IPS-18a (cell line): Measurements from ENCODE around the gene ZNF784.

ENCODE experiments used
- H3K27ac ChIP-seq: one replicate; pipeline ENCODE4 v1.5.1; 2013; ENCODE audit warnings: low read length
- H3K27me3 ChIP-seq: one replicate; pipeline ENCODE4 v1.6.1; 2013; ENCODE audit warnings: mild to moderate bottlenecking, low read length; ENCODE audit not compliant: control insufficient read depth, insufficient read depth
- H3K36me3 ChIP-seq: one replicate; pipeline ENCODE4 v1.6.1; 2013; ENCODE audit warnings: low read depth, low read length; ENCODE audit not compliant: control insufficient read depth
- H3K4me1 ChIP-seq: one replicate; pipeline ENCODE4 v1.6.1; 2013; ENCODE audit warnings: low read depth, low read length; ENCODE audit not compliant: control insufficient read depth
- H3K4me3 ChIP-seq: one replicate; pipeline ENCODE4 v1.5.1; 2013; ENCODE audit warnings: low read length
- H3K9ac ChIP-seq: one replicate; pipeline ENCODE4 v1.6.1; 2013; ENCODE audit warnings: mild to moderate bottlenecking, low read length, moderate library complexity
- H3K9me3 ChIP-seq: one replicate; pipeline ENCODE4 v1.6.1; 2013; ENCODE audit warnings: low read depth, low read length; ENCODE audit not compliant: control insufficient read depth

Gene ZNF784, protein sequence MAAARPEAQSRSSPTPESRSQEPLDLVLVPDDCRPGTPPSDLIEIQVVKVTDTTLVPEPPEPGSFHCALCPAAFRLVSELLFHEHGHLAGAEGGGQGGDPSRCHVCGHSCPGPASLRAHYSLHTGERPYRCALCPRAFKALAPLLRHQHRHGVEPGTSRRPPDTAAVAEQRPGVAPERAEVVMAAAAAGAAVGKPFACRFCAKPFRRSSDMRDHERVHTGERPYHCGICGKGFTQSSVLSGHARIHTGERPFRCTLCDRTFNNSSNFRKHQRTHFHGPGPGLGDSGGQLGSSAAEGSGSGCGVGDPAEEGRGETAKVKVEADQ

DNA sequence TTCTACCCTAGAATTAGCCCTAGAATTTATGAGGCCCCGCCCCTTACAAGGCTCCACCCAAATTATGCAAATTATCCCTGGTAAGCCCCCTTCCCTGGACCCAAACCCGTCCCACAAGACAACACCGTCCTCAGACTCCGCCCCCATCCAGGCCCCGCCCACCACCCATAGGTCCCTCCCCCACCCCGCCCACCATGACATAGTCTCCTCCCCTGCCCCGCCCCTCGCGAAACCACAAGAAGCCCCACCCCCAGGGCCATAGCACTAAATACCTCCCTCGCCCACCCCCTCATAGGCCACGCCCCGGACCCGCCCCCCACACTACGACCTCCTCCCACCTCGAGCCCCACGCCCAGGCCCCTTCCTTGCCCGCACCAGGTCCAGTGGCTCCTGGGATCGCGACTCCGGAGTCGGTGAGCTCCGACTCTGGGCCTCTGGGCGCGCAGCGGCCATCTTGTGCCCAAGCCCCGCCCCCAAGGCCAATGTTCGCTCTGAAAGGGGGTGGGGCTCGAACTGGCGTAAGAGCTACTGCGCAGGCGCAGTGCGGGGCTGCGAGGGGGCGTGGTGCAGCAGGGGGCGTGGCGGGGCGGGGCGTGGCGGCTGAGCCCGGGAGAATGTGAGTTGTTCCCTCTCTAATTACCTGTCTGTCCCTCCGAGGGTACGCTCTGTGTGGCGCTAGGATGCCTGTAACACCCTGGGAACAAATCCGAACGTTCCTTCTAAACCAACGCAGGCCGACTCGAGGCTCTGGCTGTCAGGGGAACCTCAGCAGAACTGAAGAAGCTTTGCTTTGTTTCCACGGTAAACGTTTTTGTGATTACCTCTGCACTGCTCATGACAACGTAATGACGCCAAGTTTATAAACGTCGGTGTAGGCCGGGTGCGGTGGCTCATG lies at the start of gene ZNF784:
ZNF784 (minus strand) TSS at position 458 of the 895 bp plus-strand sequence; CDS start at position 453, 5 bp downstream.
- Histone ChIP-seq H3K36me3 (no peaks in the 10 kb centered on the region), H3K9me3 (no peaks in the 10 kb centered on the region), H3K9ac (peak within 1 kb of the TSS; percentile 49), H3K4me1 (no peaks in the 10 kb centered on the region), H3K27ac (peak within 1 kb of the TSS; percentile 21), H3K4me3 (peak within 1 kb of the TSS; percentile 64), H3K27me3 (no peaks in the 10 kb centered on the region)

DNA sequence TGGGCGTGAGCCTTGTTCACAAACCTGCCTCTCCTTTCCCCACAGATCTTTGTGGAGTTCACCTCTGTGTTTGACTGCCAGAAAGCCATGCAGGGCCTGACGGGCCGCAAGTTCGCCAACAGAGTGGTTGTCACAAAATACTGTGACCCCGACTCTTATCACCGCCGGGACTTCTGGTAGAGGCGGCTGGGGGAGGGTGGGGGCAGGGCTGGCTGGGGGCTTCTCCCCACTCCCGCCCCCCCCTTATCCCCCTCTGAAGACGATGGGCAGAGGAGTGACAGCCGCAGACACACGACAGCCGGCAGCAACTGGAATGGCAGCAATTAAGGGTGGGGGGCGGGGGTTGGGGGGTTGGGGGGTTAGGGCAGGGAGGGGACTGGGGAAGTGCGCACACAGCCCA lies 49.5 kb upstream of the ZNF784 start:
- peaks cover 18% of the 10 kb centered on the region for H3K4me1 ChIP-seq
- H3K27ac ChIP-seq: no peak overlapping the region
- no peak overlapping the region for H3K9ac ChIP-seq
- H3K4me3 ChIP-seq: no peak overlapping the region
- peaks cover 24% of the 10 kb centered on the region for H3K36me3 ChIP-seq
- no peaks in the 10 kb centered on the region for H3K9me3 ChIP-seq
- no peaks in the 10 kb centered on the region for H3K27me3 ChIP-seq

DNA sequence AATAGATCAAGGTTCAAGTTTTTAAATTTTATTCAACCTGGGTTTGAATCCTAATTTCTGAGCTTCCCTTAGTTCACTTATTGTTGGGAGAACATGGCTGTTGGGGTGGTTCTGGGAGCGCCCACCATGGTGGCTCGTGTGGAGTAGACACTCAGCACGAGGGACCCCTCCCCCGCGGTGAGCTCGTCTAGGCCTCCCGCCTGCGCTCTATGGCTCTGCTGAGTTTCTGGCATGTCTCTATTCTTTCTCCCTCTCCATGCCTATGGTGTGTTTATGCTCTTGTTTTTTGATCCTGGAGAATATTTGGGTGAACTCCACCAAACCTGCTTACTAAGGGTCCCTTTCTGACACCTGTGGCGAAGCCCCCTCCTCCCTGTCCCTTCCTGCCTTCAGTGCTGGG lies 49.1 kb upstream of the ZNF784 start:
- Histone ChIP-seq H3K4me1 (peaks cover 18% of the 10 kb centered on the region), H3K9me3 (no peaks in the 10 kb centered on the region), H3K27ac (peak overlapping the region; percentile 0), H3K9ac (no peak overlapping the region), H3K27me3 (no peaks in the 10 kb centered on the region), H3K4me3 (no peak overlapping the region), H3K36me3 (peaks cover 24% of the 10 kb centered on the region)

DNA sequence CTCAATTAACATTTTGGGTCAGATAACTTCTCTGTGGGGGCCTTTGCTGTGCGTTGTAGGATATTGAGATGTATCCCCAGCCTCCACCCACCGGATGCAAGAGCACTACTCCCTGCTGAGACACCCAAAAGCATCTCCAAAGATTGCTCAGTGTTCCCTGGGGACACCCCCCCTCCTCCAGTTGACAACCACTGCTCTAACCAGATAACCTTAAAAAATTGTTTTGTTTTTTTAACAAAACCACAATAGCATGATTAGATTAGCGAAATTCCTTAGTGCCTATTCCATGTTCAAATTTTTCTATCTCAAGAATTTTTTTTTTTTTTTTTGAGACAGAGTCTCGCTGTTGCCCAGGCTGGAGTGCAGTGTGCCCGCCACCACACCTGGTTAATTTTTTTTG lies 48.1 kb upstream of the ZNF784 start:
- no peaks in the 10 kb centered on the region for H3K27me3 ChIP-seq
- H3K9ac ChIP-seq: no peak overlapping the region
- H3K36me3 ChIP-seq: peaks cover 30% of the 10 kb centered on the region
- H3K4me1 ChIP-seq: peaks cover 18% of the 10 kb centered on the region
- peak overlapping the region; percentile 50 for H3K27ac ChIP-seq
- H3K9me3 ChIP-seq: no peaks in the 10 kb centered on the region
- H3K4me3 ChIP-seq: no peak overlapping the region

DNA sequence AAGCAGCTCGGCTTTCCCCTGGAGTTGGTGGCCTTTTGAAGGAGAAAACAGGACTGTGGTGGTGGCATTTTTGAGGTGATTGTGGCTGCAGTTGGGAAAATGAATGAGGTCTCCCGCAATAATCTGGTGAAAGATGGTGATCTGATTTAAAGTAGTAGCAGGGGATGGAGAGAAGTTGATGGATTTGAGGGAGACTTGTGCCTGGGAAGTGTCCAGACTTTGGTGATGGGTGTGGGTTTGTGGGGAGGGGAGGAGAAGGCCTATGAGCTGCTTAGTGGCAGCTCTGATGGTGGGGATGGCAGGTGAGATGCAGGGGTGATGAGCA lies 46.6 kb upstream of the ZNF784 start:
- H3K36me3 ChIP-seq: peaks cover 44% of the 10 kb centered on the region
- H3K4me3 ChIP-seq: no peak overlapping the region
- no peaks in the 10 kb centered on the region for H3K27me3 ChIP-seq
- no peak overlapping the region for H3K9ac ChIP-seq
- no peaks in the 10 kb centered on the region for H3K9me3 ChIP-seq
- peaks cover 13% of the 10 kb centered on the region for H3K4me1 ChIP-seq
- H3K27ac ChIP-seq: no peak overlapping the region

DNA sequence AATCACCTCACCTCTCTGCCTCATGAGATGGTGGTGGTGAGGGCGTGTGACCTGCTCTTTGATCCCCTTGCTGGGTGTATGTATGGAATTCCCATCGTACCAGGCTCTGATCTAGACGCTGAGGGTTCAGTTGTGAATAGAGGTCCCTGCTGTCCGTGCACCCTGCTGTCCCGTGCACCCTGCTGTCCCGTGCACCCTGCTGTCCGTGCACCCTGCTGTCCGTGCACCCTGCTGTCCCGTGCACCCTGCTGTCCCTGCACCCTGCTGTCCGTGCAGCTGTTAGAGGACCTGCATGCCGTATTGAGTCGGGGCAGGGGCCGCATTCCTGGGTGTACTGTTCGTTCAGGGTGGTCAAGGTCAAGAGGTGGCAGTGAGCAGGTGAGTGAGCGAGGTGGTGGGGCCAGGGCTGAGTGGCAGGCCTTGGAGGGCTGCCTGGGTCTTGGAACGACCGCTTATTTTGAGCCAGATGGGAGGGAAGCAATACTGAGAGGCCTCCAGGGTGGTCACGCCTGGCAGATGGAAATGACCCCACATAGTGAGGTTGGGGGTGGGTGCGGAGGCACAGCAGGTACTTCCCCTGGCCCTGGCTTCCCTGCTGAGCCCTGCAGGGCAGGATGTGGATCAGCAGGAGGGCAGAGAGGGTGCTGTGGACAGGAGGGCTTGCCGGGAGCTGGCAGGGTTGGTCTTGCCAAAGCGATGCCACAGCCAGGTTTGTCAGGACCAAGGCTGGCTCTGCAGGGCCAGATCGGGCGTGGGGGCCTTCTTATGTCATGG lies 46.1 kb upstream of the ZNF784 start:
- Histone ChIP-seq H3K36me3 (peaks cover 49% of the 10 kb centered on the region), H3K27ac (no peak overlapping the region), H3K4me1 (peaks cover 9% of the 10 kb centered on the region)

DNA sequence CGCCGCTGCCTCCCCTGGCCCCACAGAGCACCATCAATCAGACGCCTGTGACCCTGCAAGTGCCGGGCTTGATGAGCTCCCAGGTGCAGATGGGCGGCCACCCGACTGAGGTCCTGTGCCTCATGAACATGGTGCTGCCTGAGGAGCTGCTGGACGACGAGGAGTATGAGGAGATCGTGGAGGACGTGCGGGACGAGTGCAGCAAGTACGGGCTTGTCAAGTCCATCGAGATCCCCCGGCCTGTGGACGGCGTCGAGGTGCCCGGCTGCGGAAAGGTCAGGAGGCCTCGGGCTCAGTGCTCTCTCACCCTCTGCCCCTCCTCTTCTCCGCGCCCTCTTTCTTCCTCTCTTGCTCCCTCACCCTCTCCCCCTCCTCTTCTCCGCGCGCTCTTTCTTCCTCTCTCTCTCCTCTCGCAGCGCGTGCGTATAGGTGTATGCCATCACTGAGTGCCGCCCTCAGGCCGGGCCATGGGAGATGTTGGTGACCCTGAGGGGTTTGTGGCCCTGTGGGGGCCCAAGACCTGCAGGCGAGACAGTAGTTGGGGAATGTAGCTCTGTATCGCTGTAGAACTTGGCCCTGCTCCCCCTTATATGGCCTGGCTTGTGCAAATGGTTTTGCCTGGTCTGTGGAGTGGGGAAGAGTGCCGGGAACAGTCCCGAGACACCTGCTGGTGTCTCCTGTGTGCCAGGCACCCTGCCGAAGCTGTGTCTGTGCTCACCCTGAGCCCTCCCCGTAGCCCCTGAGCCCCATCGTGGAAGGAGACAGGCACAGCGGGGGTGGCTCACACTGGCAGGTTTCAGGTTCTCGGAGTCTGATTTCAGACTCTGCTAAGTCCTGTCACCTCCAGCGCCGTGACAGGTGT lies 45.3 kb upstream of the ZNF784 start:
- peaks cover 56% of the 10 kb centered on the region for H3K36me3 ChIP-seq
- H3K9ac ChIP-seq: no peak overlapping the region
- peaks cover 9% of the 10 kb centered on the region for H3K4me1 ChIP-seq
- H3K27me3 ChIP-seq: no peaks in the 10 kb centered on the region
- no peaks in the 10 kb centered on the region for H3K9me3 ChIP-seq
- no peak overlapping the region for H3K27ac ChIP-seq
- no peak overlapping the region for H3K4me3 ChIP-seq

More for the DNA sequence above, 46.1 kb upstream of the ZNF784 start:
- H3K27me3 ChIP-seq: no peaks in the 10 kb centered on the region
- no peaks in the 10 kb centered on the region for H3K9me3 ChIP-seq
- H3K4me3 ChIP-seq: no peak overlapping the region
- H3K9ac ChIP-seq: no peak overlapping the region

DNA sequence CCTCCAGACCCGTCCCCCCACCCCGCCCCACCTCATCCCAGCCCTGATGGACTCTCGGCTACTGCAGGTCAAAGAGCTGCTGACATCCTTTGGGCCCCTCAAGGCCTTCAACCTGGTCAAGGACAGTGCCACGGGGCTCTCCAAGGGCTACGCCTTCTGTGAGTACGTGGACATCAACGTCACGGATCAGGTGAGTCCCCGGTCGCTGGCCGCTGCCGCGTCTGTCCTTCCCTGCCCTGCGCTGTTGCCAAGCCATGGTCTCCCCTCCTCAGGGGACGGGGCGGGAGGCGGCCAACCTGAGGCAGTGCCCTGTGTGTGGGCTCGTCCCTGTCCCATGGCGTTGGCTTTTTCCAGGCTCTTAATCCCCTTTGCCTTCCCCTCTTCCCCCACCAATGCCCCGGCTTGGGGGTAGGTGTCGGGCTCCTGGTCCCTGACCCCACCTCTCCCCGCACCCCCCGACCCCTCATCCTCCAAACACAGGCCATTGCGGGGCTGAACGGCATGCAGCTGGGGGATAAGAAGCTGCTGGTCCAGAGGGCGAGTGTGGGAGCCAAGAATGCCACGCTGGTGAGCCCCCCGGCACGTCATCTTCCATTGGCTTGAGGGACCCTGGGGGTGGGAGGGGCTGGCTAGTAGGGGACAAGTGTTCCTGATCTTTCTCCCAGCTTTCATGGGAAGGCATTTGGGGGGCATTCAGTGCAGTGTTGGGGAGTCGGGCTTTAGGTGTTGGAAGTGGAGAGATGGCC lies 44.4 kb upstream of the ZNF784 start:
- Histone ChIP-seq H3K27ac (no peak overlapping the region), H3K9ac (no peak overlapping the region), H3K27me3 (no peaks in the 10 kb centered on the region), H3K9me3 (no peaks in the 10 kb centered on the region), H3K4me1 (peaks cover 9% of the 10 kb centered on the region), H3K36me3 (peaks cover 65% of the 10 kb centered on the region), H3K4me3 (no peak overlapping the region)

DNA sequence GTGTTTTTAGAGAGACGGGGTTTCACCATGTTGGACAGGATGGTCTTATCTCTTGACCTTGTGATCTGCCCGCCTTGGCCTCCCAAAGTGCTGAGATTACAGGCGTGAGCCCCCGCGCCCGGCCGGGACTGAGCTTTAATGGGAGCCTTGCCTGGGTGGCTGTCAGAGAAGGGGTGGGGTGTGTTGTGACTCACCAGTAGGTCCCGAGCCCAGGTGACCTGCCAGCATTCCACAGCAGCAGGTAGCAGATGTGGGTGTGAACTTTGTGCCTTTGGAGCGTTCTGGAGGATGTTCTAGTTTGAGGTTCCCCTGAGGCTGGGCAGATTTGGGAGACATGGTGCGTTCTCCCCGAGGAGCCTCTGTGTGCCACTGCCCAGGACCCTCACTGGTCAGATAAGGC lies 43.6 kb upstream of the ZNF784 start:
- peaks cover 73% of the 10 kb centered on the region for H3K36me3 ChIP-seq
- no peaks in the 10 kb centered on the region for H3K9me3 ChIP-seq
- H3K9ac ChIP-seq: no peak overlapping the region
- no peaks in the 10 kb centered on the region for H3K27me3 ChIP-seq
- H3K27ac ChIP-seq: no peak overlapping the region
- peaks cover 5% of the 10 kb centered on the region for H3K4me1 ChIP-seq
- H3K4me3 ChIP-seq: no peak overlapping the region

DNA sequence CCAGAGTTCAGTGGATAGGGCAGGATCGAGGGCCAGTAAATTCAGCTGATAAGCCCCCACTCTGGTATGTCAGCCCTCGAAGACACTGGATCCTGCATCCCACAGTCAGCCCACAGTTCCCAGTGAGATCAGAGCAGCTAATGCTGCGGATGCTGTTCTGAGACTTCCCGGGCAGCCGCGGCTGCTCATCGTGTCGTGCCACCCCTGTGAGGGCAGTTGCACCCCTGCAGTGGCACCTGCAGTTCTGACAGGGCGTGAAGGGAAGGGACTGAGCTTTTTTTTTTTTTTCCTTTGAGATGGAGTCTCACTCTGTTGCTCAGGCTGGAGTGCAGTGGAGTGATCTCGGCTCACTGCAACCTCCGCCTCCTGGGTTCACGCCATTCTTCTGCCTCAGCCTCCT lies 43.1 kb upstream of the ZNF784 start:
- Histone ChIP-seq H3K4me1 (peaks cover 5% of the 10 kb centered on the region), H3K27ac (no peak overlapping the region), H3K27me3 (no peaks in the 10 kb centered on the region), H3K4me3 (no peak overlapping the region), H3K36me3 (peaks cover 78% of the 10 kb centered on the region), H3K9ac (no peak overlapping the region), H3K9me3 (no peaks in the 10 kb centered on the region)
